HUES48 (cell line): ENCODE data around the gene MGAT4A.

Experiments
- H3K27ac ChIP-seq: one replicate; pipeline ENCODE4 v1.7.0; 2013; ENCODE audit warnings: low read depth, low read length, inconsistent platforms
- H3K27me3 ChIP-seq: 2 replicates; pipeline ENCODE4 v1.6.1; 2013; ENCODE audit warnings: mild to moderate bottlenecking, low read length; ENCODE audit not compliant: control insufficient read depth, insufficient read depth
- H3K36me3 ChIP-seq: 2 replicates; pipeline ENCODE4 v1.6.1; 2013; ENCODE audit warnings: low read length; ENCODE audit not compliant: control insufficient read depth, insufficient read depth
- H3K4me1 ChIP-seq: 2 replicates; pipeline ENCODE4 v1.6.1; 2013; ENCODE audit warnings: mild to moderate bottlenecking, low read length; ENCODE audit not compliant: control insufficient read depth, insufficient read depth
- H3K4me3 ChIP-seq: 2 replicates; pipeline ENCODE4 v1.5.1; 2013; ENCODE audit warnings: mild to moderate bottlenecking, low read depth, low read length
- H3K9ac ChIP-seq: 2 replicates; pipeline ENCODE4 v1.6.1; 2013; ENCODE audit warnings: mild to moderate bottlenecking, low read depth, low read length, moderate library complexity
- H3K9me3 ChIP-seq: 2 replicates; pipeline ENCODE4 v1.6.1; 2013; ENCODE audit warnings: low read length; ENCODE audit not compliant: control insufficient read depth, insufficient read depth

The MGAT4A gene

GRCh38 chr2:98771721-98772524 lies 41.0 kb upstream of the MGAT4A start:
- no peak overlapping the region for H3K9ac ChIP-seq
- H3K4me3 ChIP-seq, result no peak overlapping the region
- no peaks in the 10 kb centered on the region for H3K36me3 ChIP-seq
- no peaks in the 10 kb centered on the region for H3K27me3 ChIP-seq
- H3K27ac ChIP-seq, result no peak overlapping the region
- H3K4me1 ChIP-seq, result peaks cover 3% of the 10 kb centered on the region; the same call in 1 of the 2 replicates
- no peaks in the 10 kb centered on the region for H3K9me3 ChIP-seq

GRCh38 chr2:98771264-98771663 lies 40.3 kb upstream of the MGAT4A start:
- H3K27me3 ChIP-seq, result no peaks in the 10 kb centered on the region
- no peak overlapping the region for H3K4me3 ChIP-seq
- H3K27ac ChIP-seq, result no peak overlapping the region
- H3K9ac ChIP-seq, result no peak overlapping the region
- H3K36me3 ChIP-seq, result no peaks in the 10 kb centered on the region
- no peaks in the 10 kb centered on the region for H3K9me3 ChIP-seq
- H3K4me1 ChIP-seq, result peaks cover 3% of the 10 kb centered on the region; the same call in 1 of the 2 replicates

GRCh38 chr2:98769784-98770183 lies 38.9 kb upstream of the MGAT4A start:
- no peaks in the 10 kb centered on the region for H3K36me3 ChIP-seq
- H3K27me3 ChIP-seq, result no peaks in the 10 kb centered on the region
- peaks cover 3% of the 10 kb centered on the region; the same call in 1 of the 2 replicates for H3K4me1 ChIP-seq
- H3K27ac ChIP-seq, result no peak overlapping the region
- no peak overlapping the region for H3K4me3 ChIP-seq
- no peaks in the 10 kb centered on the region for H3K9me3 ChIP-seq
- H3K9ac ChIP-seq, result no peak overlapping the region

DNA sequence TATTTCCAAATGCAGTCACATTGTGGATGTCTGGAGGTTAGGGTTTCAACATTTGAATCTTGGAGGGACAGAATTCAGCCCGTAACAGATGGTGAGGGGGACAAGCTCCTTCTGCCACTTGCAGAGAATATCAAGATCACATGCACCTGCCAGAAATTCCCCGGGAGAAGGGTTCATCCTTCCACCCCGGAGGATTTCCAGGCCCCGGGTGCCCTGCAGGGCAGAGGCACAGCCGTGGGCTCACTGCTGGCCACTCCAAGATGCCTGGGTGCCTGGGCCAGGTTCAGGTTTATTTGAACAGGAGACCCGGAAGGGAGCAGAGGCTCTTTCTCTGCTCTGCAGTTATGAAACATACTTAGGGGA lies 38.2 kb upstream of the MGAT4A start:
- no peaks in the 10 kb centered on the region for H3K27me3 ChIP-seq
- H3K27ac ChIP-seq, result no peak overlapping the region
- H3K4me3 ChIP-seq, result no peak overlapping the region
- H3K9ac ChIP-seq, result no peak overlapping the region
- H3K4me1 ChIP-seq, result peaks cover 1% of the 10 kb centered on the region; the same call in 1 of the 2 replicates
- no peaks in the 10 kb centered on the region for H3K36me3 ChIP-seq
- H3K9me3 ChIP-seq, result no peaks in the 10 kb centered on the region

- Histone ChIP-seq H3K36me3 (no peaks in the 10 kb centered on the region), H3K27me3 (no peaks in the 10 kb centered on the region), H3K27ac (no peak overlapping the region), H3K4me3 (no peak overlapping the region), H3K9me3 (no peaks in the 10 kb centered on the region), H3K9ac (no peak overlapping the region), H3K4me1 (no peaks in the 10 kb centered on the region)
Measured at GRCh38 chr2:98768384-98769113, 37.6 kb upstream of the MGAT4A start.

DNA sequence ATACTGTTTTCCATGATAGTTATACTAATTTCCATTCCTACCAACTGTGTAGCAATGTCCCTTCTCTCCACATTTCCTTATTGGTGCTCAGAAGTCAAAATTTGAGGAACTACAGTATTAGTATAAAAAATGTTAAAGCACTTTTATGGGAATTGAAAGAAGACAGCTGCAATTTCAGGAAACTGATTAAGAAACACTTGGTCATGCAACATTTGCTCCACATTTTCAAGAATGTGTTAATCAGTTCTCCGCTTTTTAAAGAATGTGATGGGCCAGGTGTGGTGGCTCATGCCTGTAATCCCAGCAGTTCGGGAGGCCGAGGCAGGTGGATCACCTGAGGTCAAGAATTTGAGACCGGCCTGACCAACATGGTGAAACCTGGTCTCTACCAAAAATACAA lies 33.6 kb upstream of the MGAT4A start:
- H3K4me1 ChIP-seq, result no peaks in the 10 kb centered on the region
- H3K4me3 ChIP-seq, result no peak overlapping the region
- no peaks in the 10 kb centered on the region for H3K36me3 ChIP-seq
- H3K27me3 ChIP-seq, result no peaks in the 10 kb centered on the region
- no peak overlapping the region for H3K27ac ChIP-seq
- H3K9me3 ChIP-seq, result no peaks in the 10 kb centered on the region
- no peak overlapping the region for H3K9ac ChIP-seq

GRCh38 chr2:98763209-98763951 lies 32.4 kb upstream of the MGAT4A start:
- Histone ChIP-seq H3K27ac (no peak overlapping the region), H3K4me3 (no peak overlapping the region), H3K27me3 (no peaks in the 10 kb centered on the region), H3K36me3 (no peaks in the 10 kb centered on the region), H3K4me1 (no peaks in the 10 kb centered on the region), H3K9me3 (no peaks in the 10 kb centered on the region), H3K9ac (no peak overlapping the region)

GRCh38 chr2:98761909-98762308 lies 31.0 kb upstream of the MGAT4A start:
- no peaks in the 10 kb centered on the region for H3K36me3 ChIP-seq
- H3K4me3 ChIP-seq, result no peak overlapping the region
- H3K4me1 ChIP-seq, result no peaks in the 10 kb centered on the region
- no peaks in the 10 kb centered on the region for H3K9me3 ChIP-seq
- no peak overlapping the region for H3K9ac ChIP-seq
- no peak overlapping the region for H3K27ac ChIP-seq
- H3K27me3 ChIP-seq, result no peaks in the 10 kb centered on the region

DNA sequence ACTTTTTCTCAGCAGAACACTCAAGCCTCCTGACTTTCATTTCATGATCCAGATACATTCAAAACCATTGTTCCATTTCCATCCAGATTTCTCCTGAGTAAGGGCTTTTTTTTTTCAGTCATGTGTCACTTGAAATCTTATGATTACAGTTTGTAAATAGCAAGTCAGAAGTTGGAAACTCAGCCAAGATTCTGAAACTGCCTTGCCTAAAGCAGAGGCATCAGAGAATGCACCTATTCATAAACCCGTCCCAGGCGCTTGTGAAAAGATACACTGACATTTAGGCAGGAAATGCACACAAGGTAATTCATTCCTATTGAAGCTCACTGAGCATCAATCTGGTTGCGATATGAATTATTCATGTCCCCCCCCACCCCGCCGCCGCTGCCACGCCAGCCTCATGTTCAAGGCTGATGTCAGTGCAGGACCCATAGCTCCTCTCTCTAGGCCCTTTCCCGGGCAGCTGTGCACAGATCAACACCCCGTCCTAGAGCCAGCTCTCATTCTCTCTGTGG lies 30.4 kb upstream of the MGAT4A start:
- no peaks in the 10 kb centered on the region for H3K9me3 ChIP-seq
- H3K4me1 ChIP-seq, result no peaks in the 10 kb centered on the region
- H3K27ac ChIP-seq, result no peak overlapping the region
- H3K36me3 ChIP-seq, result no peaks in the 10 kb centered on the region
- H3K4me3 ChIP-seq, result no peak overlapping the region
- H3K27me3 ChIP-seq, result no peaks in the 10 kb centered on the region
- H3K9ac ChIP-seq, result no peak overlapping the region

GRCh38 chr2:98759827-98760625 lies 29.1 kb upstream of the MGAT4A start:
- no peaks in the 10 kb centered on the region for H3K4me1 ChIP-seq
- H3K27ac ChIP-seq, result no peak overlapping the region

More at GRCh38 chr2:98759827-98760625, 29.1 kb upstream of the MGAT4A start:
- Histone ChIP-seq H3K36me3 (no peaks in the 10 kb centered on the region), H3K4me3 (no peak overlapping the region), H3K9me3 (no peaks in the 10 kb centered on the region), H3K9ac (no peak overlapping the region), H3K27me3 (no peaks in the 10 kb centered on the region)
